Ramos (cell line): ENCODE measurements around the gene NFASC.

Experiments
- in situ Hi-C: fragments of 300-500 bp; cut with MboI; formaldehyde crosslinking; loops from one replicate; pipeline ENCODE4 v1.14.3; 2022; ENCODE audit warnings: low sequenced_read_pairs; ENCODE audit not compliant: unreplicated experiment

NFASC gene

GRCh38 chr1:204947338-204947737, 76.7 kb downstream of the NFASC start:
- in situ Hi-C loops, result no loop called here

GRCh38 chr1:204947747-204948146, 77.1 kb downstream of the NFASC start:
- in situ Hi-C loops, result no loop called here

GRCh38 chr1:204950353-204951001, 79.8 kb downstream of the NFASC start:
- in situ Hi-C loops, result no loop called here

- in situ Hi-C loops, result no loop called here
Measured at GRCh38 chr1:204958317-204959307, 88.0 kb downstream of the NFASC start.

GRCh38 chr1:204959374-204959773, 88.7 kb downstream of the NFASC start:
- in situ Hi-C loops, result no loop called here

GRCh38 chr1:204959836-204960235, 89.2 kb downstream of the NFASC start:
- in situ Hi-C loops, result no loop called here

GRCh38 chr1:204960306-204961125, 89.9 kb downstream of the NFASC start:
- in situ Hi-C loops, result no loop called here

GRCh38 chr1:204961765-204962419, 91.2 kb downstream of the NFASC start:
- in situ Hi-C loops, result no loop called here

- in situ Hi-C loops, result no loop called here
Measured at GRCh38 chr1:204962742-204963632, 92.3 kb downstream of the NFASC start.

GRCh38 chr1:204967451-204967850, 96.8 kb downstream of the NFASC start:
- in situ Hi-C loops, result no loop called here

GRCh38 chr1:204968135-204968534, 97.5 kb downstream of the NFASC start:
- in situ Hi-C loops, result no loop called here

- in situ Hi-C loops, result no loop called here
Measured at GRCh38 chr1:204968951-204969350, 98.3 kb downstream of the NFASC start.

- in situ Hi-C loops, result no loop called here
Measured at GRCh38 chr1:204970937-204971336, 100.3 kb downstream of the NFASC start.

GRCh38 chr1:204971517-204972336, 101.1 kb downstream of the NFASC start:
- in situ Hi-C loops, result no loop called here

GRCh38 chr1:204972426-204972825, 101.8 kb downstream of the NFASC start:
- in situ Hi-C loops, result no loop called here

GRCh38 chr1:204973449-204973848, 102.8 kb downstream of the NFASC start:
- in situ Hi-C loops, result no loop called here

- in situ Hi-C loops, result no loop called here
Measured at GRCh38 chr1:204974327-204974726, 103.7 kb downstream of the NFASC start.

GRCh38 chr1:204975021-204975420, 104.4 kb downstream of the NFASC start:
- in situ Hi-C loops, result loop anchor here (5.0 kb wide), 1 partner anchor 282 kb away; no protein-coding TSS in a partner anchor
